NT2/D1 (cell line): ENCODE results near the gene DIAPH2.

ENCODE experiments used
- DNase-seq: peaks from one replicate; pipeline ENCODE4 v3.0.0-alpha.2; 2011; ENCODE audit warnings: low read depth, low spot score
- H3K27me3 ChIP-seq: 2 replicates; pipeline ENCODE4 v1.6.0; 2011; ENCODE audit warnings: mild to moderate bottlenecking; ENCODE audit not compliant: insufficient read length, insufficient read depth
- H3K36me3 ChIP-seq: 2 replicates; pipeline ENCODE4 v1.6.1; 2011; ENCODE audit warnings: mild to moderate bottlenecking, low read length, mixed read lengths; ENCODE audit not compliant: insufficient read depth, insufficient read length
- H3K4me1 ChIP-seq: 2 replicates; pipeline ENCODE4 v1.5.1; 2011; ENCODE audit not compliant: insufficient read depth, insufficient read length
- H3K4me3 ChIP-seq: 2 replicates; pipeline ENCODE4 v1.5.1; 2011; ENCODE audit warnings: low read depth; ENCODE audit not compliant: insufficient read length
- H3K9ac ChIP-seq: 2 replicates; pipeline ENCODE4 v1.6.0; 2011; ENCODE audit warnings: low read depth; ENCODE audit not compliant: insufficient read length
- H3K9me3 ChIP-seq: 2 replicates; pipeline ENCODE4 v1.5.1; 2011; ENCODE audit warnings: mild to moderate bottlenecking, low read length; ENCODE audit not compliant: insufficient read depth
- SUZ12 ChIP-seq: IDR thresholded peaks from 2 replicates; pipeline ENCODE4 v1.6.1; 2011; ENCODE audit not compliant: insufficient read length, insufficient read depth; ENCODE audit errors: extremely low read depth
- YY1 ChIP-seq: IDR thresholded peaks from 2 replicates; pipeline ENCODE4 v1.6.1; 2011; ENCODE audit not compliant: insufficient read length, insufficient read depth
- ZNF274 ChIP-seq: IDR thresholded peaks from 2 replicates; pipeline ENCODE4 v1.6.1; 2011; ENCODE audit warnings: mild to moderate bottlenecking, low read depth, low read length

The DIAPH2 gene

GRCh38 chrX:97159916-97160800, 475.5 kb downstream of the DIAPH2 start:
- no peak for DNase-seq
- Histone ChIP-seq H3K9ac (no peak overlapping the region), H3K36me3 (no peaks in the 10 kb centered on the region), H3K4me1 (no peaks in the 10 kb centered on the region), H3K27me3 (no peaks in the 10 kb centered on the region), H3K4me3 (no peak overlapping the region), H3K9me3 (no peaks in the 10 kb centered on the region)
- TF ChIP-seq SUZ12 = no peak
- TF ChIP-seq YY1 = no peak
- TF ChIP-seq ZNF274 = no peak

- H3K27me3 ChIP-seq = no peaks in the 10 kb centered on the region
- H3K4me1 ChIP-seq = no peaks in the 10 kb centered on the region
- H3K4me3 ChIP-seq = no peak overlapping the region
- no peaks in the 10 kb centered on the region for H3K36me3 ChIP-seq
- no peak for DNase-seq
- H3K9ac ChIP-seq = no peak overlapping the region
- no peak for TF ChIP-seq SUZ12
- TF ChIP-seq ZNF274 = no peak
- TF ChIP-seq YY1 = no peak
- H3K9me3 ChIP-seq = no peaks in the 10 kb centered on the region
Measured at GRCh38 chrX:97167333-97167732, 482.7 kb downstream of the DIAPH2 start.

- no peak for DNase-seq
- TF ChIP-seq ZNF274 (no peak), SUZ12 (no peak), YY1 (no peak)
- no peaks in the 10 kb centered on the region for H3K36me3 ChIP-seq
- H3K4me3 ChIP-seq = no peak overlapping the region
- no peaks in the 10 kb centered on the region for H3K9me3 ChIP-seq
- no peaks in the 10 kb centered on the region for H3K4me1 ChIP-seq
- H3K27me3 ChIP-seq = no peaks in the 10 kb centered on the region
- H3K9ac ChIP-seq = no peak overlapping the region
Measured at GRCh38 chrX:97168646-97169045, 484.0 kb downstream of the DIAPH2 start.

GRCh38 chrX:97175147-97175546, 490.5 kb downstream of the DIAPH2 start:
- TF ChIP-seq ZNF274 (no peak), YY1 (no peak), SUZ12 (no peak)
- DNase-seq = no peak
- Histone ChIP-seq H3K4me3 (no peak overlapping the region), H3K9ac (no peak overlapping the region), H3K4me1 (no peaks in the 10 kb centered on the region), H3K9me3 (no peaks in the 10 kb centered on the region), H3K36me3 (no peaks in the 10 kb centered on the region), H3K27me3 (no peaks in the 10 kb centered on the region)

- Histone ChIP-seq H3K9me3 (no peaks in the 10 kb centered on the region), H3K36me3 (no peaks in the 10 kb centered on the region), H3K4me3 (no peak overlapping the region), H3K4me1 (no peaks in the 10 kb centered on the region), H3K27me3 (no peaks in the 10 kb centered on the region), H3K9ac (no peak overlapping the region)
- no peak for DNase-seq
- TF ChIP-seq SUZ12 = no peak
- TF ChIP-seq YY1 = no peak
- TF ChIP-seq ZNF274 = no peak
Measured at GRCh38 chrX:97189668-97190067, 505.0 kb downstream of the DIAPH2 start.

- H3K27me3 ChIP-seq = no peaks in the 10 kb centered on the region
- no peaks in the 10 kb centered on the region for H3K36me3 ChIP-seq
- no peak for TF ChIP-seq ZNF274
- TF ChIP-seq SUZ12 = no peak
- TF ChIP-seq YY1 = no peak
- H3K9me3 ChIP-seq = no peaks in the 10 kb centered on the region
- no peak for DNase-seq
- no peak overlapping the region for H3K9ac ChIP-seq
- no peak overlapping the region for H3K4me3 ChIP-seq
- peaks cover 4% of the 10 kb centered on the region for H3K4me1 ChIP-seq
Measured at GRCh38 chrX:97199501-97199900, 514.9 kb downstream of the DIAPH2 start.

GRCh38 chrX:97200454-97200853, 515.8 kb downstream of the DIAPH2 start:
- Histone ChIP-seq H3K27me3 (no peaks in the 10 kb centered on the region), H3K4me3 (no peak overlapping the region), H3K36me3 (no peaks in the 10 kb centered on the region), H3K9me3 (no peaks in the 10 kb centered on the region), H3K4me1 (peaks cover 4% of the 10 kb centered on the region), H3K9ac (no peak overlapping the region)
- no peak for TF ChIP-seq ZNF274
- no peak for TF ChIP-seq YY1
- TF ChIP-seq SUZ12 = no peak
- DNase-seq = no peak
